Small intestine (tissue), 7 donors: ENCODE data around the gene TMEM232. TPM values are rescaled to one million over a fixed set of nuclear protein-coding genes. Genes with fewer than 3 reads are reported as not detected.

ENCODE experiments used
- DNase-seq, 2 donors: peaks; one replicate each; pipeline versions ENCODE4 v3.0.0 to v3.0.0-alpha.2; 2013
- FAIRE-seq: peaks from 2 replicates; lab custom pipeline; 2012; peaks lifted over from hg19 to GRCh38; lab: Jason Lieb, UNC
- H3K27ac ChIP-seq, 3 donors: one replicate each; pipeline ENCODE4 v1.5.1; 2013; ENCODE audit warnings: low read length in 2 of 3, mild to moderate bottlenecking in 2 of 3, control low read depth in 1 of 3, inconsistent platforms in 1 of 3, low read depth in 1 of 3, moderate library complexity in 1 of 3
- H3K27me3 ChIP-seq, 3 donors: one replicate each; pipeline ENCODE4 v1.6.1; 2013; ENCODE audit warnings: low read length in 3 of 3, inconsistent platforms in 1 of 3; ENCODE audit not compliant: control insufficient read depth in 3 of 3, insufficient read depth in 3 of 3
- H3K36me3 ChIP-seq, 3 donors: one replicate each; pipeline ENCODE4 v1.6.1; 2013; ENCODE audit warnings: low read length in 3 of 3, inconsistent platforms in 1 of 3, low read depth in 1 of 3, mild to moderate bottlenecking in 1 of 3, moderate library complexity in 1 of 3; ENCODE audit not compliant: control insufficient read depth in 3 of 3, insufficient read depth in 2 of 3
- H3K4me1 ChIP-seq, 3 donors: one replicate each; pipeline ENCODE4 v1.6.1; 2013; ENCODE audit warnings: low read length in 2 of 3, inconsistent platforms in 1 of 3, low read depth in 1 of 3, mild to moderate bottlenecking in 1 of 3, moderate library complexity in 1 of 3; ENCODE audit not compliant: control insufficient read depth in 3 of 3, insufficient read depth in 2 of 3
- H3K4me3 ChIP-seq, 3 donors: one replicate each; pipeline ENCODE4 v1.5.1; 2013; ENCODE audit warnings: low read length in 3 of 3, control low read depth in 1 of 3, inconsistent platforms in 1 of 3, low read depth in 1 of 3, mild to moderate bottlenecking in 1 of 3, moderate library complexity in 1 of 3
- H3K9me3 ChIP-seq, 2 donors: one replicate each; pipeline ENCODE4 v1.6.1; 2013; ENCODE audit warnings: low read depth in 1 of 2, low read length in 1 of 2; ENCODE audit not compliant: control insufficient read depth in 2 of 2, insufficient read depth in 1 of 2
- WGBS, 3 donors: extraction: QIAGEN DNeasy Blood & Tissue Kit; methylation state at CpG; one replicate each; pipeline ENCODE4 v1.1.7; 2013; 5-methylcytosine and 5-hydroxymethylcytosine counted together
- polyA plus RNA-seq, 4 donors: library from polyadenylated mRNA; stranded (reverse) in 3 of 4; unstranded in 1 of 4; fragments of 200-250 nt in 3 of 4; fragments of 120-200 nt in 1 of 4; gene quantifications; one replicate each; pipeline versions ENCODE4 v1.2.1 to v1.2.3, GENCODE V29; 2013
- donor health status: healthy with polysubstance abuse.
- donor health status: control.
- donor health status: control.
- donor health status: Bipolar disorder and iron deficiency.
- donor health status: healthy.

The TMEM232 gene
- polyA plus RNA-seq, 4 donors = 0.27 to 2.5 (median 1.0) TPM

DNA sequence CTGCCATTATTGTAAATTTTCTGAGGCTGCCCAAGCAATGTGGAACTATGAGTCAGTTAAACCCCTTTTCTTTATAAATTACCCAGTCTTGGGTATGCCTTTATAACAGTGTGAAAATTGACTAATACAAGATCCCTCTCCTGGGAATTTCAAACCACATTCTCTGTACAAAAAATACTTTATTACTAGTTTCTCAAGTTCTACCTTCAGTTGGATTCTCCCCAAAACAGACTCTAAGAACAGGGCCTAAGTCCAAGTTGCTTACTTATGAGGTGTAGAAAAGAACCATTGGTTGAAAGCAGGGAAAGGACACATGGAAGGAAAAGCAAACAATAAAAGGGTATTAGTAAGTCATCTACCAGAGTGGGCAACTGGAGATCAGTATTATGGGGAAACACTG lies 343.2 kb downstream of the TMEM232 start:
- Histone ChIP-seq H3K9me3 (no peaks in the 10 kb centered on the region), H3K27ac (no peak overlapping the region), H3K36me3 (no peaks in the 10 kb centered on the region), H3K27me3 (no peaks in the 10 kb centered on the region), H3K4me3 (no peak overlapping the region), H3K4me1 (no peaks in the 10 kb centered on the region)
- DNase-seq (no peak), FAIRE-seq (no peak)

DNA sequence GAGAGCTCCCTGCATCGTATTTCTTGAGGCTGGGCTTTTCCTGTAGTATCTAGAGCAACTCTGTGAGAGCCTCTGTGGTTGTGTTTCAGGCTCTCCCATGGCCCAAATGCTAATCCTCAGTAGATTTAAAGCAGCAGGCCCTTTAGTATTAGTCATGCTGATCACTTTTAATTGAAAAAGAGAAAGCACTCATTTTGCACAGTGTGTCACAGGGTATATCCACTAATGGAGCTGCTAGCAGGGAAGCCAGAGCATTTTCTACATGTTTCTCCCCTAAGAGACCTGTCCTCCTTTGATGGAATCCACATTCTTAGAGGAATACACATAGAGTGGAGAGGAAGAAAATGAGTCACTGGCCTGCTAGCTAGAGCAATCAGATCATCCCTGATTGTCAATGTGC lies 348.5 kb downstream of the TMEM232 start:
- FAIRE-seq (no peak), DNase-seq (no peak)
- Histone ChIP-seq H3K9me3 (no peaks in the 10 kb centered on the region), H3K27me3 (no peaks in the 10 kb centered on the region), H3K4me3 (no peak overlapping the region), H3K27ac (no peak overlapping the region), H3K4me1 (no peaks in the 10 kb centered on the region), H3K36me3 (no peaks in the 10 kb centered on the region)
- WGBS, 3 donors = 50 to 63% (median 57%) methylated on average over 1 of the region's 1 CpG

DNA sequence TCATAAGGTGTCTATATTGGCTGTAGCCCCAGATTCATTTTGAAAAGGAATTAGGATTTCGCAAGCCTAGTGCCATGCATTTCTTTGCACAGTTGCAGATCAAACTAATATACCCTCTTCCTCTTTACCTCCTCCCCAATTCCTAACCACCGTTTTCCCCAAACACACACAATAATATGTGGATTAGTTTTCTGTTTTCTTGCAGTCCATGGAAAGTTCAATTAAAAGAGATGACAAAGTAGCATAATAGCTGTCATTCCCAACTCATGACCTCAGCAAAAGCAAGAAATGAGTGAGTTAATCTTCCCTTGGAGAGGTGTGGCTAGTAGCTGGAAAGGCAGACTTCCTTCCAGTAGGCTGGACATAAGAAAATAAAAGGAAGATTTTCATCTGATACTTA lies 349.1 kb downstream of the TMEM232 start:
- Histone ChIP-seq H3K27me3 (no peaks in the 10 kb centered on the region), H3K4me3 (no peak overlapping the region), H3K9me3 (no peaks in the 10 kb centered on the region), H3K27ac (no peak overlapping the region), H3K36me3 (no peaks in the 10 kb centered on the region), H3K4me1 (no peaks in the 10 kb centered on the region)
- DNase-seq (no peak), FAIRE-seq (no peak)
- WGBS, 3 donors = 66 to 77% (median 73%) methylated on average over 2 of the region's 2 CpGs

DNA sequence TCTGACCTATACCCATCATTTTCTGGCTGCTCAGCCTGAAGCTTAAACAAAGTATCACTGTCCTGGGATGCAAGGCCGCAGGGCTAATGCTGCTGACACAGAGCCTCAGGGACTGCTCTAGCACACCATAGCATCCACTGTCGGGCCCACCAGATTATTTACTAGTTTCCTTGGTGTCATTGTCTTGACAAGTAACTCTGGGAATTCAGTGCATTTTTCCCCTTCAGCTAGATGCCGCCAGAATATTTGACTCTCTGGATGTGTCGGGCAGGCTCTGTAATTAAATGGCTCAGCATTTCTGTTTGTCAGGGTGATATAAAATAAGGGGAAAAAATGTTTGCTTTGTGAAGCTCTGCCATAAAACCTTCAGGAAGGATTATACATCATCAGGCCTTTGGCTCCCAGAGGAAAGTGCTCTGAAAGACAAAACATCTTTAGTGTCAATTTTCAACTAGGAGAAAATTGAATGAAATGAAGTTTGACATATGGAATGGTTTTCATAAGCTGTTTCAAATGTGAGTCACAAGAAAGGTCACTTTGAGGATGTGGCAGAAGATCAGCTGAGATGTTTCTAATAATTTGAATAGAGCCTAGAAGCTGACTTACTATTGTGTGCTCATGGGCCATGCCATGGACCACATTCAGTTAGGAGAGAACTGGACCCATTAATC lies 350.1 kb downstream of the TMEM232 start:
- WGBS, 3 donors = 59 to 78% (median 69%) methylated on average over 4 of the region's 4 CpGs

DNA sequence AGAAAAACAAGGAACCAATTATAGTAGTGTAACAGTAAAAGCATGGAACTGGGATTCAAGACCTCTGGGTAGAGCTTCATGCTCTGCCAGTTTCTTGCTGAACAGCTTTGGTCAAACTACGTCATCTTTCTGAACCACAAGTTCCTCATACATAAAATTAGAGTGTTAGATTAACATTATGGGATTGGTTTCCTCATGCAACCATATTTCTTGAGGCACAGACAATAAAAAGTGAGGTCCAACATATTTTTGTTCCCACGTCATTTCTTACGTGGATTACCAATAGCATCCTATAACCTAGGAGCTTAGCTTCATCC lies 354.8 kb downstream of the TMEM232 start:
- H3K27me3 ChIP-seq = no peaks in the 10 kb centered on the region
- H3K4me3 ChIP-seq = no peak overlapping the region
- H3K27ac ChIP-seq = no peak overlapping the region
- FAIRE-seq (no peak), DNase-seq (no peak)
- no peaks in the 10 kb centered on the region for H3K36me3 ChIP-seq
- H3K9me3 ChIP-seq = peaks cover 0 to 9% of the 10 kb centered on the region in 2 donors
- H3K4me1 ChIP-seq = no peaks in the 10 kb centered on the region
- 81 to 91% (median 85%) methylated on average over 3 of the region's 3 CpGs for WGBS, 3 donors

More for the DNA sequence above, 350.1 kb downstream of the TMEM232 start:
- DNase-seq = no peak
- Histone ChIP-seq H3K27me3 (no peaks in the 10 kb centered on the region), H3K36me3 (no peaks in the 10 kb centered on the region), H3K4me1 (no peaks in the 10 kb centered on the region), H3K4me3 (no peak overlapping the region), H3K27ac (no peak overlapping the region), H3K9me3 (no peaks in the 10 kb centered on the region)
- FAIRE-seq = no peak

DNA sequence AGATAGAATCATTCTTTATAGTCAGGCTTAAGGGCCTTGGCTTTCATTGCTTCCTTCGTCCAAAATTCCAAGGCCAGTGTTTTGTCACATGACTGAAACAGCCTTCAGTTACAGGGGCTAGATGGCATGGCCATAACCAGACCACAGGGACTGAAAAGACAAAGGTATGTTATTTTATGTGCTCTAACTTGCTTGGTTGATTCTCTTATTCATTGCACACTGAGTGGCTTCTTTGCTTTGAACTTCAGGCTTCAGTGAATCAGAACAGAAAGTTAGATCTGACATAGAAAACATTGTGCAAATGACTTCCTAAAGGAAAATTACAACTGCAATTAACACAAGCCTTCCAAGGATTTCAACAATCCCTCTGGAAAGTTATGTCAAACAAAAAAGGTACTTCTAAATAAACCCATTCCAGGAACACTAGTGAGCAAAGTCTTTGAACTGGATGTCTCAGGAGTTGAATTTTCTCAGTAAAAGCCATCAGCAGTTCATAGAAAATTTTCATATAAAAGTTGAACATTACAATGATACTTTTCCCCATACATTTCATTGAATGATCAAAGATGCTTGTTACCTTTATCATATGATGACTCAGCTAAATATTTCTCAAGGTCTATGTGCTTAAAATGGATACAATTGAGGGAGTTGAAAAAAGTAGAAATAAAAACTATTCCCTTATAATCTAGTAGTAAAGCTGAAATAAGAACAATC lies 355.3 kb downstream of the TMEM232 start:
- DNase-seq = no peak
- H3K4me1 ChIP-seq = no peaks in the 10 kb centered on the region
- WGBS, 3 donors = 27 to 51% (median 50%) methylated on average over 1 of the region's 1 CpG
- no peak overlapping the region for H3K4me3 ChIP-seq
- H3K27ac ChIP-seq = no peak overlapping the region
- FAIRE-seq = no peak
- H3K9me3 ChIP-seq = peaks cover 0 to 9% of the 10 kb centered on the region in 2 donors
- no peaks in the 10 kb centered on the region for H3K27me3 ChIP-seq
- no peaks in the 10 kb centered on the region for H3K36me3 ChIP-seq

Other genes starting within 250 kb of the TMEM232 start
- 10 to 100 TPM; 24.6 to 46.1 (median 26.7) TPM for gene SLC25A46, start 12.3 kb upstream of the TMEM232 start, polyA plus RNA-seq